Activated CD8-positive, alpha-beta T cell treated with anti-CD3 and anti-CD28 coated beads, Interleukin-2, amount 10 ng/mL, durations not matched to agents 7 days and 5 days (primary cell): Measurements from ENCODE around the gene SHC3. TPM values are rescaled to one million over a fixed set of nuclear protein-coding genes. Genes with fewer than 3 reads are reported as not detected.
"Not testable (repeated sequence)": the region's sequence is repeated elsewhere in the genome, so short reads cannot be mapped to it uniquely, and the experiment has no call there.

Experiments used
- ATAC-seq: fragments of 150-1000 bp; cut with Tn5 transposase; one replicate; pipeline ENCODE4 v1.10.0; 2021; ENCODE audit warnings: moderate library complexity
- CTCF ChIA-PET: fragments of 350-600 bp; sonication (Branson Sonifier 250); formaldehyde crosslinking; loops from one replicate; lab custom pipeline; 2021; ENCODE audit warnings: antibody characterized with exemption; lab: Charles Lee
- POLR2A ChIA-PET: fragments of 350-600 bp; sonication (Branson Sonifier 250); formaldehyde crosslinking; loops from one replicate; lab custom pipeline; 2021; ENCODE audit warnings: antibody characterized with exemption; lab: Charles Lee
- DNase-seq: peaks from one replicate; pipeline ENCODE4 v3.0.0-alpha.2; 2020
- H3K27ac Mint-ChIP-seq: one replicate; pipeline ENCODE4 v1.8.0; 2021; ENCODE audit warnings: mild to moderate bottlenecking, mixed read lengths
- H3K27me3 Mint-ChIP-seq: one replicate; pipeline ENCODE4 v1.8.0; 2021; ENCODE audit warnings: low read depth, mixed read lengths
- H3K36me3 Mint-ChIP-seq: one replicate; pipeline ENCODE4 v1.8.0; 2021; ENCODE audit warnings: low read depth, mixed read lengths
- H3K4me1 Mint-ChIP-seq: one replicate; pipeline ENCODE4 v1.8.0; 2021; ENCODE audit warnings: low read depth, mixed read lengths
- H3K4me3 Mint-ChIP-seq: one replicate; pipeline ENCODE4 v1.8.0; 2021; ENCODE audit warnings: mild to moderate bottlenecking, mixed read lengths
- H3K9me3 Mint-ChIP-seq: one replicate; pipeline ENCODE4 v1.8.0; 2022; ENCODE audit warnings: mixed read lengths; ENCODE audit not compliant: insufficient read depth
- total RNA-seq, 2 experiments: library from RNA; stranded (reverse); gene quantifications; one replicate each; pipeline ENCODE4 v1.2.3, GENCODE V29; 2021

SHC3 gene
- total RNA-seq, 2 experiments from 2014 or later = not detected

GRCh38 chr9:89209311-89209710, 30.7 kb upstream of the SHC3 start:
- POLR2A ChIA-PET, H3K27ac Mint-ChIP-seq, H3K36me3 Mint-ChIP-seq, H3K9me3 Mint-ChIP-seq, CTCF ChIA-PET, H3K27me3 Mint-ChIP-seq, H3K4me1 Mint-ChIP-seq, ATAC-seq, H3K4me3 Mint-ChIP-seq, DNase-seq: not testable (repeated sequence)

GRCh38 chr9:89207026-89207425, 28.4 kb upstream of the SHC3 start:
- ChIA-PET POLR2A (no interaction called here), CTCF (no interaction called here)
- Mint-ChIP-seq H3K27me3 (no peaks in the 10 kb centered on the region), H3K4me1 (no peaks in the 10 kb centered on the region), H3K9me3 (no peaks in the 10 kb centered on the region), H3K36me3 (no peaks in the 10 kb centered on the region), H3K4me3 (no peak overlapping the region), H3K27ac (no peak overlapping the region)
- no peak for ATAC-seq
- no peak for DNase-seq

- Mint-ChIP-seq H3K9me3 (no peaks in the 10 kb centered on the region), H3K4me3 (no peak overlapping the region), H3K4me1 (no peaks in the 10 kb centered on the region), H3K27ac (no peak overlapping the region), H3K36me3 (no peaks in the 10 kb centered on the region), H3K27me3 (no peaks in the 10 kb centered on the region)
- no peak for DNase-seq
- POLR2A ChIA-PET = no interaction called here
- CTCF ChIA-PET = no interaction called here
- no peak for ATAC-seq
Observed at GRCh38 chr9:89204801-89205200, 26.2 kb upstream of the SHC3 start.

GRCh38 chr9:89195131-89195797, 16.6 kb upstream of the SHC3 start:
- CTCF ChIA-PET = no interaction called here
- H3K27me3 Mint-ChIP-seq = peaks cover 15% of the 10 kb centered on the region
- no peak overlapping the region for H3K4me3 Mint-ChIP-seq
- H3K27ac Mint-ChIP-seq = no peak overlapping the region
- DNase-seq = no peak
- no peaks in the 10 kb centered on the region for H3K9me3 Mint-ChIP-seq
- POLR2A ChIA-PET = no interaction called here
- H3K36me3 Mint-ChIP-seq = no peaks in the 10 kb centered on the region
- no peak for ATAC-seq
- H3K4me1 Mint-ChIP-seq = no peaks in the 10 kb centered on the region

- Mint-ChIP-seq H3K4me3 (no peak overlapping the region), H3K27me3 (peaks cover 19% of the 10 kb centered on the region), H3K9me3 (no peaks in the 10 kb centered on the region), H3K4me1 (no peaks in the 10 kb centered on the region), H3K36me3 (no peaks in the 10 kb centered on the region), H3K27ac (no peak overlapping the region)
- ATAC-seq = no peak
- ChIA-PET CTCF (no interaction called here), POLR2A (no interaction called here)
- DNase-seq = no peak
Observed at GRCh38 chr9:89194421-89195130, 16.0 kb upstream of the SHC3 start.

GRCh38 chr9:89191004-89191403, 12.4 kb upstream of the SHC3 start:
- no peaks in the 10 kb centered on the region for H3K4me1 Mint-ChIP-seq
- H3K27ac Mint-ChIP-seq = no peak overlapping the region
- no peak overlapping the region for H3K4me3 Mint-ChIP-seq
- peaks cover 19% of the 10 kb centered on the region for H3K27me3 Mint-ChIP-seq
- ChIA-PET CTCF (no interaction called here), POLR2A (no interaction called here)
- DNase-seq (no peak), ATAC-seq (no peak)
- H3K9me3 Mint-ChIP-seq = no peaks in the 10 kb centered on the region
- H3K36me3 Mint-ChIP-seq = no peaks in the 10 kb centered on the region

- DNase-seq (no peak), ATAC-seq (no peak)
- POLR2A ChIA-PET = no interaction called here
- H3K4me1 Mint-ChIP-seq = no peaks in the 10 kb centered on the region
- H3K9me3 Mint-ChIP-seq = no peaks in the 10 kb centered on the region
- H3K27me3 Mint-ChIP-seq = peaks cover 17% of the 10 kb centered on the region
- no peak overlapping the region for H3K27ac Mint-ChIP-seq
- no peaks in the 10 kb centered on the region for H3K36me3 Mint-ChIP-seq
- CTCF ChIA-PET = no interaction called here
- H3K4me3 Mint-ChIP-seq = no peak overlapping the region
Observed at GRCh38 chr9:89189215-89189614, 10.6 kb upstream of the SHC3 start.

GRCh38 chr9:89187950-89188349, 9.3 kb upstream of the SHC3 start:
- H3K36me3 Mint-ChIP-seq = no peaks in the 10 kb centered on the region
- peaks cover 12% of the 10 kb centered on the region for H3K27me3 Mint-ChIP-seq
- H3K27ac Mint-ChIP-seq = no peak overlapping the region
- POLR2A ChIA-PET = no interaction called here
- H3K4me1 Mint-ChIP-seq = no peaks in the 10 kb centered on the region
- DNase-seq = no peak
- H3K4me3 Mint-ChIP-seq = no peak overlapping the region
- ATAC-seq = no peak
- CTCF ChIA-PET = no interaction called here
- H3K9me3 Mint-ChIP-seq = no peaks in the 10 kb centered on the region

- POLR2A ChIA-PET = no interaction called here
- no peak for DNase-seq
- Mint-ChIP-seq H3K36me3 (no peaks in the 10 kb centered on the region), H3K4me3 (no peak overlapping the region), H3K9me3 (no peaks in the 10 kb centered on the region), H3K4me1 (no peaks in the 10 kb centered on the region), H3K27ac (no peak overlapping the region), H3K27me3 (peaks cover 14% of the 10 kb centered on the region)
- no peak for ATAC-seq
- CTCF ChIA-PET = no interaction called here
Observed at GRCh38 chr9:89187541-89187940, 8.9 kb upstream of the SHC3 start.

GRCh38 chr9:89186960-89187359, 8.3 kb upstream of the SHC3 start:
- no peaks in the 10 kb centered on the region for H3K4me1 Mint-ChIP-seq
- ATAC-seq (no peak), DNase-seq (no peak)
- H3K4me3 Mint-ChIP-seq = no peak overlapping the region
- peaks cover 14% of the 10 kb centered on the region for H3K27me3 Mint-ChIP-seq
- no peaks in the 10 kb centered on the region for H3K9me3 Mint-ChIP-seq
- CTCF ChIA-PET = no interaction called here
- POLR2A ChIA-PET = no interaction called here
- no peak overlapping the region for H3K27ac Mint-ChIP-seq
- no peaks in the 10 kb centered on the region for H3K36me3 Mint-ChIP-seq

GRCh38 chr9:89185980-89186379, 7.4 kb upstream of the SHC3 start:
- ATAC-seq (no peak), DNase-seq (no peak)
- CTCF ChIA-PET = no interaction called here
- POLR2A ChIA-PET = no interaction called here
- no peaks in the 10 kb centered on the region for H3K4me1 Mint-ChIP-seq
- no peaks in the 10 kb centered on the region for H3K9me3 Mint-ChIP-seq
- H3K27ac Mint-ChIP-seq = no peak overlapping the region
- no peak overlapping the region for H3K4me3 Mint-ChIP-seq
- H3K27me3 Mint-ChIP-seq = peaks cover 21% of the 10 kb centered on the region
- no peaks in the 10 kb centered on the region for H3K36me3 Mint-ChIP-seq

GRCh38 chr9:89183146-89183545, 4.5 kb upstream of the SHC3 start:
- Mint-ChIP-seq H3K4me3 (no peak overlapping the region), H3K4me1 (peaks cover 13% of the 10 kb centered on the region), H3K27ac (no peak overlapping the region), H3K9me3 (no peaks in the 10 kb centered on the region), H3K36me3 (no peaks in the 10 kb centered on the region), H3K27me3 (peaks cover 36% of the 10 kb centered on the region)
- CTCF ChIA-PET = no interaction called here
- no peak for DNase-seq
- POLR2A ChIA-PET = no interaction called here
- ATAC-seq = no peak
